Erythroblast (primary cell): Measurements from ENCODE around the gene MAFB.

ENCODE experiments used
- GATA1 ChIP-seq: IDR thresholded peaks from 2 replicates; pipeline ENCODE4 v1.6.1; 2011; ENCODE audit warnings: low read depth, mild to moderate bottlenecking, control low read depth, low read length, moderate library complexity
- POLR2A ChIP-seq: IDR thresholded peaks from 2 replicates; pipeline ENCODE4 v1.6.1; 2011; ENCODE audit warnings: mild to moderate bottlenecking, low read length

- TF ChIP-seq POLR2A, result no peak
- no peak for TF ChIP-seq GATA1
Measured at GRCh38 chr20:40638414-40638813, 50.6 kb downstream of the MAFB start.
